A549 (cell line): ENCODE measurements around the gene BCL2L12. TPM values are rescaled to one million over a fixed set of nuclear protein-coding genes. Genes with fewer than 3 reads are reported as not detected.

Experiments used
- ATAC-seq, 2 experiments: fragments of 200-7000 bp in 1 of 2; fragments of >200 bp in 1 of 2; cut with Nextera tagmentation in 1 of 2; cut with Tn5 transposase in 1 of 2; 3 replicates each; pipeline versions ENCODE4 v1.8.0 to v1.9.1; 2018 to 2020; ENCODE audit warnings: mild to moderate bottlenecking in 1 of 2, moderate library complexity in 1 of 2
- CTCF ChIA-PET: fragments of 300-600 bp; sonication (Branson Sonifier 250); formaldehyde crosslinking; extraction: SDS; loops from one replicate; lab custom pipeline; 2021; ENCODE audit warnings: antibody characterized with exemption, inconsistent platforms; lab: Yijun Ruan, JAX
- POLR2A ChIA-PET: fragments of 350-600 bp; formaldehyde crosslinking; extraction: SDS; loops from one replicate; lab custom pipeline; 2021; ENCODE audit warnings: antibody characterized with exemption, inconsistent platforms; lab: Yijun Ruan, JAX
- DNase-seq, 2 experiments: peaks; one replicate each; pipeline versions ENCODE4 v3.0.0 to v3.0.0-alpha.2; 2011 to 2016; ENCODE audit warnings: low read depth in 1 of 2, low spot score in 1 of 2
- FAIRE-seq: peaks from 2 replicates; lab custom pipeline; 2011; peaks lifted over from hg19 to GRCh38; lab: Jason Lieb, UNC
- H3K27ac ChIP-seq, 2 experiments: fragments of >200 bp; sonication (Bioruptor Twin); formaldehyde crosslinking; 3 replicates each; pipeline ENCODE4 v1.5.1; 2016 to 2017
- H3K4me1 ChIP-seq: fragments of >200 bp; sonication (Bioruptor Twin); formaldehyde crosslinking; 3 replicates; pipeline ENCODE4 v1.6.1; 2016
- H3K4me2 ChIP-seq: fragments of >200 bp; sonication (Bioruptor Twin); formaldehyde crosslinking; 3 replicates; pipeline ENCODE4 v1.6.1; 2016
- H3K4me3 ChIP-seq: fragments of >200 bp; sonication (Bioruptor Twin); formaldehyde crosslinking; 3 replicates; pipeline ENCODE4 v1.5.1; 2016
- H3K9me3 ChIP-seq: fragments of >200 bp; sonication (Bioruptor Twin); formaldehyde crosslinking; 3 replicates; pipeline ENCODE4 v1.6.1; 2016
- ATOH8 ChIP-seq: fragments of 250-450 bp; sonication (Bioruptor Pico); IDR thresholded peaks from 2 replicates; pipeline ENCODE4 v1.5.0; 2020; ENCODE audit warnings: low read depth, mild to moderate bottlenecking, moderate library complexity
- CBX2 ChIP-seq: fragments of 200-600 bp; sonication (generic); IDR thresholded peaks from 2 replicates; pipeline ENCODE4 v1.6.1; 2016; ENCODE audit warnings: low read depth, mild to moderate bottlenecking, borderline replicate concordance
- CBX8 ChIP-seq: fragments of 200-600 bp; sonication (generic); IDR thresholded peaks from 2 replicates; pipeline ENCODE4 v1.6.1; 2016
- E2F6 ChIP-seq: IDR thresholded peaks from 2 replicates; pipeline ENCODE4 v1.6.1; 2012; ENCODE audit warnings: low read depth, borderline replicate concordance
- EHMT2 ChIP-seq: fragments of 200-600 bp; sonication (generic); IDR thresholded peaks from 2 replicates; pipeline ENCODE4 v1.6.1; 2016; ENCODE audit warnings: antibody characterized with exemption, low read depth, mild to moderate bottlenecking, moderate library complexity
- ESRRA ChIP-seq: fragments of 150-350 bp; IDR thresholded peaks from 2 replicates; pipeline ENCODE4 v1.6.1; 2014; ENCODE audit warnings: mild to moderate bottlenecking, low read length, borderline replicate concordance
- FOSB ChIP-seq: fragments of 250-450 bp; sonication (Bioruptor Pico); IDR thresholded peaks from 2 replicates; pipeline ENCODE4 v1.5.0; 2020; ENCODE audit warnings: mild to moderate bottlenecking, moderate library complexity
- FOXS1 ChIP-seq: fragments of 250-450 bp; sonication (Bioruptor Pico); IDR thresholded peaks from 2 replicates; pipeline ENCODE4 v1.5.0; 2020; ENCODE audit warnings: mild to moderate bottlenecking, moderate library complexity
- HOXA7 ChIP-seq: fragments of 250-450 bp; sonication (Bioruptor Pico); IDR thresholded peaks from 2 replicates; pipeline ENCODE4 v1.5.0; 2020; ENCODE audit warnings: mild to moderate bottlenecking, moderate library complexity
- HOXB13 ChIP-seq: fragments of 250-450 bp; sonication (Bioruptor Pico); IDR thresholded peaks from 2 replicates; pipeline ENCODE4 v1.5.0; 2020; ENCODE audit warnings: low read depth, mild to moderate bottlenecking, moderate library complexity
- MAX ChIP-seq: IDR thresholded peaks from 2 replicates; pipeline ENCODE4 v1.6.1; 2012
- NFE2L2 ChIP-seq: fragments of 150-350 bp; conservative IDR thresholded peaks from 2 replicates; pipeline ENCODE4 v1.6.1; 2014; ENCODE audit warnings: low read length
- PHF8 ChIP-seq: fragments of 200-600 bp; sonication (generic); IDR thresholded peaks from 2 replicates; pipeline ENCODE4 v1.6.1; 2016; ENCODE audit warnings: low read depth, mild to moderate bottlenecking, antibody characterized with exemption, moderate library complexity, borderline replicate concordance
- RARB ChIP-seq: fragments of 250-450 bp; sonication (Bioruptor Pico); IDR thresholded peaks from 2 replicates; pipeline ENCODE4 v1.8.0; 2021; ENCODE audit warnings: mild to moderate bottlenecking, moderate library complexity
- REST ChIP-seq: fragments of 200-600 bp; sonication (generic); IDR thresholded peaks from 2 replicates; pipeline ENCODE4 v1.6.1; 2016; ENCODE audit warnings: antibody characterized with exemption, mild to moderate bottlenecking, moderate library complexity
- TFCP2L1 ChIP-seq: fragments of 250-450 bp; sonication (Bioruptor Pico); IDR thresholded peaks from 2 replicates; pipeline ENCODE4 v1.5.0; 2021; ENCODE audit warnings: mild to moderate bottlenecking
- ZFP36 ChIP-seq: fragments of 450-650 bp; IDR thresholded peaks from 2 replicates; pipeline ENCODE4 v1.6.1; 2014; ENCODE audit warnings: borderline replicate concordance; ENCODE audit not compliant: partially characterized antibody
- ZSCAN20 ChIP-seq: fragments of 250-450 bp; sonication (Bioruptor Pico); IDR thresholded peaks from 2 replicates; pipeline ENCODE4 v1.8.0; 2022; ENCODE audit warnings: mild to moderate bottlenecking, moderate library complexity
- WGBS: methylation state at CpG from one replicate; pipeline ENCODE4 v1.1.6; 2017; ENCODE audit errors: missing lambda C conversion rate; 5-methylcytosine and 5-hydroxymethylcytosine counted together
- polyA plus RNA-seq, 4 experiments: library from polyadenylated mRNA; depleted of rRNA in 3 of 4; stranded (reverse); fragments of >200 nt; fragmentation: RNase III in 1 of 4; extraction: RNeasy Plus Mini Kit Qiagen cat#74134 plus additional on column Dnase treatment in 1 of 4; gene quantifications; 2 replicates in 3 of 4; 3 replicates in 1 of 4; pipeline ENCODE4 v1.2.3, GENCODE V29; 2011 to 2017

Gene BCL2L12
- polyA plus RNA-seq, 2 of the 4 experiments (the other 2 are of a cell fraction) = 26.6 to 53.0 TPM

GRCh38 chr19:49713236-49713845 lies 47.6 kb downstream of the BCL2L12 start:
- POLR2A ChIA-PET = interaction anchor here (1.0 kb wide), 1 partner anchor 53 kb away, joined by 4 read pairs; the partner anchor contains the start of gene AP2A1
- no peak for ATAC-seq

GRCh38 chr19:49716154-49716553 lies 50.4 kb downstream of the BCL2L12 start:
- peaks cover 9% of the 10 kb centered on the region; the same call in 2 of the 3 replicates for H3K4me1 ChIP-seq
- CTCF ChIA-PET = interaction anchor here (1.5 to 4.5 kb wide), 5 partner anchors 11 to 35 kb away, joined by 5 to 29 read pairs (median 12); no protein-coding TSS in a partner anchor

More at GRCh38 chr19:49713236-49713845, 47.6 kb downstream of the BCL2L12 start:
- Histone ChIP-seq H3K9me3 (no peaks in the 10 kb centered on the region), H3K4me3 (peak overlapping the region; percentile 47; the same call in 2 of the 3 replicates), H3K4me1 (peaks cover 9% of the 10 kb centered on the region; the same call in 2 of the 3 replicates), H3K27ac (peak overlapping the region; percentile 77 to 81; a peak in 5 of 6 replicates), H3K4me2 (peak overlapping the region; percentile 93)
- 85% methylated on average over 7 of the region's 8 CpGs for WGBS
- FAIRE-seq (no peak), DNase-seq (no peak)
- CTCF ChIA-PET = interaction anchor here (0.6 to 1.9 kb wide), 8 partner anchors 9 to 186 kb away, joined by 3 to 8 read pairs (median 4); partner anchors contain the start of gene RCN3
- TF ChIP-seq FOSB (CRISPR knock-in tag) = no peak
- no peak for TF ChIP-seq NFE2L2
- no peak for TF ChIP-seq ATOH8
- TF ChIP-seq CBX8 = no peak

GRCh38 chr19:49718511-49718910 lies 52.8 kb downstream of the BCL2L12 start:
- 89% methylated on average over 8 of the region's 8 CpGs for WGBS
- H3K27ac ChIP-seq = no peak overlapping the region
- TF ChIP-seq CBX2 (no peak), E2F6 (no peak), TFCP2L1 (no peak), RARB (CRISPR knock-in tag) (no peak), CBX8 (no peak), HOXA7 (CRISPR knock-in tag) (no peak), HOXB13 (no peak), MAX (no peak)
- TF ChIP-seq, all 56 proteins: peak for 0
- FAIRE-seq (no peak), DNase-seq (no peak), ATAC-seq (no peak)
- no peaks in the 10 kb centered on the region; the same call in 2 of the 3 replicates for H3K4me1 ChIP-seq
- H3K9me3 ChIP-seq = no peaks in the 10 kb centered on the region
- CTCF ChIA-PET = interaction anchor here (0.9 to 4.5 kb wide), 16 partner anchors 9 to 172 kb away, joined by 3 to 29 read pairs (median 4); partner anchors contain the start of genes AP2A1 and FUZ
- H3K4me2 ChIP-seq = no peak overlapping the region
- no peak overlapping the region for H3K4me3 ChIP-seq
- POLR2A ChIA-PET = interaction anchor here (0.8 kb wide), 1 partner anchor 10 kb away, joined by 6 read pairs; no protein-coding TSS in a partner anchor

More at GRCh38 chr19:49716154-49716553, 50.4 kb downstream of the BCL2L12 start:
- WGBS = 56% methylated on average over 3 of the region's 3 CpGs
- POLR2A ChIA-PET = interaction anchor here (1.3 kb wide), 1 partner anchor 97 kb away, joined by 3 read pairs; the partner anchor contains the start of gene FUZ
- Histone ChIP-seq H3K9me3 (no peaks in the 10 kb centered on the region), H3K27ac (peak overlapping the region in 1 of 2 experiments; percentile 64; a peak in 2 of 6 replicates), H3K4me3 (no peak overlapping the region), H3K4me2 (peak overlapping the region; percentile 44)
- ATAC-seq = no peak
- FAIRE-seq = no peak
- DNase-seq = no peak
- TF ChIP-seq FOXS1 (CRISPR knock-in tag) = no peak
- TF ChIP-seq REST = no peak
- TF ChIP-seq ESRRA = no peak
- no peak for TF ChIP-seq EHMT2
- TF ChIP-seq PHF8 = no peak
- TF ChIP-seq ZSCAN20 (CRISPR knock-in tag) = no peak
- TF ChIP-seq ZFP36 = no peak
